RWPE2 (cell line): ENCODE measurements around the gene LRATD1.

Experiments
- ATAC-seq: fragments of 200-7000 bp; cut with Tn5 transposase; 3 replicates; pipeline ENCODE4 v1.9.1; 2021; ENCODE audit warnings: low read depth
- DNase-seq: peaks from one replicate; pipeline ENCODE4 v3.0.0-alpha.2; 2020; ENCODE audit warnings: low spot score
- H3K27ac ChIP-seq: fragments of 450-650 bp; 2 replicates; pipeline ENCODE4 v1.5.1; 2017; ENCODE audit warnings: mild to moderate bottlenecking; ENCODE audit not compliant: poor library complexity, severe bottlenecking
- H3K27me3 ChIP-seq: fragments of 250-450 bp; sonication (Bioruptor Pico); 2 replicates; pipeline ENCODE4 v1.5.1; 2021; ENCODE audit warnings: mild to moderate bottlenecking, moderate library complexity; ENCODE audit not compliant: insufficient read depth, poor library complexity, severe bottlenecking
- H3K36me3 ChIP-seq: fragments of 250-450 bp; sonication (Bioruptor Pico); 2 replicates; pipeline ENCODE4 v1.5.1; 2020; ENCODE audit warnings: low read depth, mild to moderate bottlenecking, moderate library complexity
- H3K4me1 ChIP-seq: fragments of 250-450 bp; sonication (Bioruptor Pico); 2 replicates; pipeline ENCODE4 v1.5.1; 2021; ENCODE audit warnings: mild to moderate bottlenecking, moderate library complexity; ENCODE audit not compliant: insufficient read depth, poor library complexity, severe bottlenecking
- H3K4me3 ChIP-seq: fragments of 250-450 bp; sonication (Bioruptor Pico); 2 replicates; pipeline ENCODE4 v1.5.1; 2021; ENCODE audit warnings: mild to moderate bottlenecking, moderate library complexity; ENCODE audit not compliant: severe bottlenecking
- H3K9me3 ChIP-seq: fragments of 250-450 bp; sonication (Bioruptor Pico); 2 replicates; pipeline ENCODE4 v1.5.1; 2021; ENCODE audit warnings: mild to moderate bottlenecking, moderate library complexity; ENCODE audit not compliant: severe bottlenecking
- TF ChIP-seq, protein P1 (sequence below): fragments of 450-650 bp; IDR thresholded peaks from one replicate; pipeline ENCODE4 v1.5.1; 2017; ENCODE audit warnings: mild to moderate bottlenecking, moderate library complexity; ENCODE audit not compliant: poor library complexity, severe bottlenecking

LRATD1 gene

DNA sequence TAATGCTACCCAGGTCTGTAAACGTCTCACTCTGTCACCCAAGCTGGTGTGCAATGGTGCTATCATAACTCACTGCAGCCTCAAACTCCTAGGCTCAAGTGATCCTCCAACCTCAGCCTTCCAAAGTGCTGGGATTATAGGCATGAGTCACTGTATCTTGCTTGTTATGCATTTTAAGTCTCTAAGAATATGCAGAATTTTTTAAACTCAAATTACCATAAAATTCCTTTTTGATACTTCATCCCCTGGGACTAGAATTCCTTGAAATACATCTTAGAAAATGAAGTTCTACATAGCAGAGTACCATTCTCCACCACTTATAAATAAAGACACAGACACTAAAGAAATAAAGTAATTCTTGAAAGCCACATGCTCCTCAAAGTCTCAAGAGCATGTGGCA is 30.2 kb upstream of the LRATD1 start:
- H3K27me3 ChIP-seq, result no peaks in the 10 kb centered on the region
- no peaks in the 10 kb centered on the region for H3K36me3 ChIP-seq
- H3K9me3 ChIP-seq, result no peaks in the 10 kb centered on the region
- DNase-seq, result no peak
- no peak overlapping the region for H3K4me3 ChIP-seq
- peaks cover 5% of the 10 kb centered on the region for H3K4me1 ChIP-seq
- ATAC-seq, result no peak
- no peak overlapping the region for H3K27ac ChIP-seq
- TF ChIP-seq, protein P1, sequence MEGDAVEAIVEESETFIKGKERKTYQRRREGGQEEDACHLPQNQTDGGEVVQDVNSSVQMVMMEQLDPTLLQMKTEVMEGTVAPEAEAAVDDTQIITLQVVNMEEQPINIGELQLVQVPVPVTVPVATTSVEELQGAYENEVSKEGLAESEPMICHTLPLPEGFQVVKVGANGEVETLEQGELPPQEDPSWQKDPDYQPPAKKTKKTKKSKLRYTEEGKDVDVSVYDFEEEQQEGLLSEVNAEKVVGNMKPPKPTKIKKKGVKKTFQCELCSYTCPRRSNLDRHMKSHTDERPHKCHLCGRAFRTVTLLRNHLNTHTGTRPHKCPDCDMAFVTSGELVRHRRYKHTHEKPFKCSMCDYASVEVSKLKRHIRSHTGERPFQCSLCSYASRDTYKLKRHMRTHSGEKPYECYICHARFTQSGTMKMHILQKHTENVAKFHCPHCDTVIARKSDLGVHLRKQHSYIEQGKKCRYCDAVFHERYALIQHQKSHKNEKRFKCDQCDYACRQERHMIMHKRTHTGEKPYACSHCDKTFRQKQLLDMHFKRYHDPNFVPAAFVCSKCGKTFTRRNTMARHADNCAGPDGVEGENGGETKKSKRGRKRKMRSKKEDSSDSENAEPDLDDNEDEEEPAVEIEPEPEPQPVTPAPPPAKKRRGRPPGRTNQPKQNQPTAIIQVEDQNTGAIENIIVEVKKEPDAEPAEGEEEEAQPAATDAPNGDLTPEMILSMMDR, result no peak

DNA sequence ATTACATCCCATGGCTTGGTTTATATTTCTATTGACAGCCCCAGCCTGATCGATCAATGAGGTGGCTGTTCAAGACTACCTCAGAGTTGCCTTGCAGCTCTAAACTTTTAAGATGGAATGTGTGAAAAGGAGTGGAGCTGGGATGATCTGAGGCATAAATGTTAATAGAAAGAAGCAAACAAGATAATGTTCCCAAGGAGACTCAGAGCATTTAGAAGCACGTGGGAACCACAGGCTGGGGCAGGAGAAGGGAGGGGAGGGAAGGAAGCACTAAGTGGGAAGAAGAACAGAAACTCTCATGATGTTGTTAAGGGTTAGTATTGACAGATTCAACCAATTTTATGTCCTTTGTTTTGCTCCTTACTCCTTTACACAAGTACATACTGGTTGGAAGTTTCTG is 28.8 kb upstream of the LRATD1 start:
- Histone ChIP-seq H3K4me1 (peaks cover 5% of the 10 kb centered on the region), H3K27ac (no peak overlapping the region), H3K9me3 (no peaks in the 10 kb centered on the region), H3K27me3 (no peaks in the 10 kb centered on the region), H3K36me3 (no peaks in the 10 kb centered on the region), H3K4me3 (no peak overlapping the region)
- DNase-seq, result no peak
- ATAC-seq, result no peak
- TF ChIP-seq, protein P1, result no peak

GRCh38 chr2:14608245-14608644 is 24.3 kb upstream of the LRATD1 start:
- H3K36me3 ChIP-seq, result no peaks in the 10 kb centered on the region
- TF ChIP-seq, protein P1, result no peak
- no peak overlapping the region for H3K4me3 ChIP-seq
- H3K9me3 ChIP-seq, result no peaks in the 10 kb centered on the region
- ATAC-seq (no peak), DNase-seq (no peak)
- no peaks in the 10 kb centered on the region for H3K27me3 ChIP-seq
- H3K27ac ChIP-seq, result no peak overlapping the region
- H3K4me1 ChIP-seq, result no peaks in the 10 kb centered on the region

GRCh38 chr2:14614017-14614416 is 18.5 kb upstream of the LRATD1 start:
- Histone ChIP-seq H3K36me3 (no peaks in the 10 kb centered on the region), H3K4me3 (no peak overlapping the region), H3K27me3 (no peaks in the 10 kb centered on the region), H3K4me1 (no peaks in the 10 kb centered on the region), H3K27ac (no peak overlapping the region), H3K9me3 (no peaks in the 10 kb centered on the region)
- DNase-seq (no peak), ATAC-seq (no peak)
- TF ChIP-seq, protein P1, result no peak

- no peaks in the 10 kb centered on the region for H3K27me3 ChIP-seq
- H3K4me3 ChIP-seq, result no peak overlapping the region
- no peaks in the 10 kb centered on the region for H3K4me1 ChIP-seq
- H3K36me3 ChIP-seq, result no peaks in the 10 kb centered on the region
- TF ChIP-seq, protein P1, result no peak
- ATAC-seq (no peak), DNase-seq (no peak)
- H3K27ac ChIP-seq, result no peak overlapping the region
- H3K9me3 ChIP-seq, result no peaks in the 10 kb centered on the region
Observed at GRCh38 chr2:14615121-14615520, 17.4 kb upstream of the LRATD1 start.
